A549 (cell line): ENCODE results near the gene C1orf167. TPM values are rescaled to one million over a fixed set of nuclear protein-coding genes. Genes with fewer than 3 reads are reported as not detected.
"Not testable (repeated sequence)": the region's sequence is repeated elsewhere in the genome, so short reads cannot be mapped to it uniquely, and the experiment has no call there.

Experiments used
- ATAC-seq, 2 experiments: fragments of 200-7000 bp in 1 of 2; fragments of >200 bp in 1 of 2; cut with Nextera tagmentation in 1 of 2; cut with Tn5 transposase in 1 of 2; 3 replicates each; pipeline versions ENCODE4 v1.8.0 to v1.9.1; 2018 to 2020; ENCODE audit warnings: mild to moderate bottlenecking in 1 of 2, moderate library complexity in 1 of 2
- CTCF ChIA-PET: fragments of 300-600 bp; sonication (Branson Sonifier 250); formaldehyde crosslinking; extraction: SDS; loops from one replicate; lab custom pipeline; 2021; ENCODE audit warnings: antibody characterized with exemption, inconsistent platforms; lab: Yijun Ruan, JAX
- POLR2A ChIA-PET: fragments of 350-600 bp; formaldehyde crosslinking; extraction: SDS; loops from one replicate; lab custom pipeline; 2021; ENCODE audit warnings: antibody characterized with exemption, inconsistent platforms; lab: Yijun Ruan, JAX
- DNase-seq, 2 experiments: peaks; one replicate each; pipeline versions ENCODE4 v3.0.0 to v3.0.0-alpha.2; 2011 to 2016; ENCODE audit warnings: low read depth in 1 of 2, low spot score in 1 of 2
- FAIRE-seq: peaks from 2 replicates; lab custom pipeline; 2011; peaks lifted over from hg19 to GRCh38; lab: Jason Lieb, UNC
- H3K27ac ChIP-seq, 2 experiments: fragments of >200 bp; sonication (Bioruptor Twin); formaldehyde crosslinking; 3 replicates each; pipeline ENCODE4 v1.5.1; 2016 to 2017
- H3K4me1 ChIP-seq: fragments of >200 bp; sonication (Bioruptor Twin); formaldehyde crosslinking; 3 replicates; pipeline ENCODE4 v1.6.1; 2016
- H3K4me2 ChIP-seq: fragments of >200 bp; sonication (Bioruptor Twin); formaldehyde crosslinking; 3 replicates; pipeline ENCODE4 v1.6.1; 2016
- H3K4me3 ChIP-seq: fragments of >200 bp; sonication (Bioruptor Twin); formaldehyde crosslinking; 3 replicates; pipeline ENCODE4 v1.5.1; 2016
- H3K9me3 ChIP-seq: fragments of >200 bp; sonication (Bioruptor Twin); formaldehyde crosslinking; 3 replicates; pipeline ENCODE4 v1.6.1; 2016
- CBX2 ChIP-seq: fragments of 200-600 bp; sonication (generic); IDR thresholded peaks from 2 replicates; pipeline ENCODE4 v1.6.1; 2016; ENCODE audit warnings: low read depth, mild to moderate bottlenecking, borderline replicate concordance
- CBX8 ChIP-seq: fragments of 200-600 bp; sonication (generic); IDR thresholded peaks from 2 replicates; pipeline ENCODE4 v1.6.1; 2016
- E2F6 ChIP-seq: IDR thresholded peaks from 2 replicates; pipeline ENCODE4 v1.6.1; 2012; ENCODE audit warnings: low read depth, borderline replicate concordance
- GATA3 ChIP-seq: IDR thresholded peaks from 2 replicates; pipeline ENCODE4 v1.6.1; 2012; ENCODE audit warnings: borderline replicate concordance
- HDAC2 ChIP-seq: fragments of 200-600 bp; sonication (generic); IDR thresholded peaks from 2 replicates; pipeline ENCODE4 v1.6.1; 2016
- HES2 ChIP-seq: fragments of >200 bp; sonication (Bioruptor Twin); formaldehyde crosslinking; IDR thresholded peaks from 2 replicates; pipeline ENCODE4 v1.6.1; 2016
- HEYL ChIP-seq: fragments of 250-450 bp; sonication (Bioruptor Pico); IDR thresholded peaks from 2 replicates; pipeline ENCODE4 v1.8.0; 2021; ENCODE audit warnings: mild to moderate bottlenecking, moderate library complexity
- HOXB13 ChIP-seq: fragments of 250-450 bp; sonication (Bioruptor Pico); IDR thresholded peaks from 2 replicates; pipeline ENCODE4 v1.5.0; 2020; ENCODE audit warnings: low read depth, mild to moderate bottlenecking, moderate library complexity
- JUN ChIP-seq, 2 experiments: fragments of >200 bp; sonication (Bioruptor Twin); formaldehyde crosslinking; IDR thresholded peaks; 2 replicates in 1 of 2; 3 replicates in 1 of 2; pipeline ENCODE4 v1.6.1; 2016 to 2017
- POLR2A ChIP-seq: IDR thresholded peaks from 2 replicates; pipeline ENCODE4 v1.6.1; 2012; ENCODE audit warnings: mild to moderate bottlenecking, low read length
- RAD21 ChIP-seq, 2 experiments: fragments of >200 bp in 1 of 2; sonication (Bioruptor Twin) in 1 of 2; formaldehyde crosslinking in 1 of 2; IDR thresholded peaks in 1 of 2; conservative IDR thresholded peaks in 1 of 2; 2 replicates in 1 of 2; 3 replicates in 1 of 2; pipeline ENCODE4 v1.6.1; 2012 to 2018; ENCODE audit warnings: inconsistent platforms in 1 of 2
- RARB ChIP-seq: fragments of 250-450 bp; sonication (Bioruptor Pico); IDR thresholded peaks from 2 replicates; pipeline ENCODE4 v1.8.0; 2021; ENCODE audit warnings: mild to moderate bottlenecking, moderate library complexity
- SMC3 ChIP-seq: fragments of >200 bp; sonication (Bioruptor Twin); formaldehyde crosslinking; IDR thresholded peaks from 3 replicates; pipeline ENCODE4 v1.6.1; 2018; ENCODE audit warnings: inconsistent platforms
- ZSCAN20 ChIP-seq: fragments of 250-450 bp; sonication (Bioruptor Pico); IDR thresholded peaks from 2 replicates; pipeline ENCODE4 v1.8.0; 2022; ENCODE audit warnings: mild to moderate bottlenecking, moderate library complexity
- WGBS: methylation state at CpG from one replicate; pipeline ENCODE4 v1.1.6; 2017; ENCODE audit errors: missing lambda C conversion rate; 5-methylcytosine and 5-hydroxymethylcytosine counted together
- polyA plus RNA-seq, 4 experiments: library from polyadenylated mRNA; depleted of rRNA in 3 of 4; stranded (reverse); fragments of >200 nt; fragmentation: RNase III in 1 of 4; extraction: RNeasy Plus Mini Kit Qiagen cat#74134 plus additional on column Dnase treatment in 1 of 4; gene quantifications; 2 replicates in 3 of 4; 3 replicates in 1 of 4; pipeline ENCODE4 v1.2.3, GENCODE V29; 2011 to 2017

C1orf167 gene
- polyA plus RNA-seq, 2 of the 4 experiments (the other 2 are of a cell fraction): not detected

DNA sequence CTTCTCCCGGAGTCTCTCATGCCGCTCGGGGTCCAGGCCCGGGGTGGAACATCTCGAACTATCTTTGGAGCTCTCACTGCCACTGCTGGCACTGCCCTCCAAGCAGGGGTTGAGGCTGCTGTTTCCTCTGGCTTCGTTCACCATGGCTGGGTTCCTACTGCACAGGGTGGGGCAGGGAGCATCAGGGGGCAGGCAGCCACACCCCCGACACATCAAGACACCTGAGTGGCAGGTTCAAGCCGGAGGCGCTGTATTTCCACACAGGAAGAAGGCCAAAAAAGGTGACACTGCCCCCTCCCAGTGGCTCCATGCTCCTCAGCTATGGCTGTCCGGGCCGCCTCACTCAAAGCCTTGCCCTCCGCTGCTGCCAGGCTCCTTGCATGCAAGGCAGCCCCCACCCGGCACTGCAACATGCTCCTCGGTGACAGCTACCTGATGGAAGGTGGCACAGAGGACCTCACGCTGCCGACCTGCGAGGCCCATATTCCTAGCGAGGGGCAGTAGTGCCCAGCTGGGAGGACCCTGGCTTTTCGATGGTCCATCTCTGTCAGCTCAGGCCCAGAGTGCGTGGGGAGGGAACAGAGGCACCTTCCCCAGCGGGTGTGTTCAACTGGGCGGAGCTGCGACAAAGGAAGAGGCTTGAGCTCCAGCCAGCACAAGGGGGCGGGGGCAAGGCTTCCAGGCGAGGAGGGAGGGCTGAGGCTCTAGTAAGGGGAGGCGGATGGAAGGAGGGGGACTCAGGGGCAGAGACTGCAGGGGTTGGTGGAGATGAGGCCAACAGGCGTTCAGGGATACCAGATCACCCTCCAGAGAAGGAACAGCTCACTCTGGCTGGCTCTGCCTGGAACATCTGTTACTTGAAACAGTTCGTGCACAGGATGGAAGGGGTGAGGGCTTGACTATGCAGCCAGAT lies 41.2 kb downstream of the C1orf167 start:
- POLR2A ChIA-PET: interaction anchor here (1.0 kb wide), 1 partner anchor 10 kb away, joined by 4 read pairs; no protein-coding TSS in a partner anchor
- no peak for FAIRE-seq
- CTCF ChIA-PET: interaction anchor here (0.7 to 1.7 kb wide), 2 partner anchors 18 to 46 kb away, joined by 3 to 5 read pairs; no protein-coding TSS in a partner anchor
- peak overlapping the region in 1 of 2 experiments; percentile 33; a peak in 1 of 6 replicates for H3K27ac ChIP-seq
- WGBS: 81% methylated on average over 15 of the region's 28 CpGs
- TF ChIP-seq HEYL (CRISPR knock-in tag) (no peak), CBX8 (no peak), SMC3 (no peak), HDAC2 (no peak), HES2 (no peak), HOXB13 (CRISPR knock-in tag) (no peak), RARB (CRISPR knock-in tag) (no peak)
- TF ChIP-seq, all 56 proteins: peak for 0
- H3K4me3 ChIP-seq: no peak overlapping the region
- H3K9me3 ChIP-seq: no peaks in the 10 kb centered on the region
- DNase-seq: no peak
- peaks cover 26% of the 10 kb centered on the region for H3K4me1 ChIP-seq
- ATAC-seq: no peak
- peak overlapping the region; percentile 10; the same call in 1 of the 3 replicates for H3K4me2 ChIP-seq

GRCh38 chr1:11803924-11804665 lies 42.1 kb downstream of the C1orf167 start:
- DNase-seq, FAIRE-seq, ATAC-seq, H3K9me3 ChIP-seq: not testable (repeated sequence)
- CTCF ChIA-PET: interaction anchor here (0.7 to 1.4 kb wide), 2 partner anchors 19 to 47 kb away, joined by 3 read pairs; no protein-coding TSS in a partner anchor
- peaks cover 26% of the 10 kb centered on the region for H3K4me1 ChIP-seq
- WGBS: 92% methylated on average over 8 of the region's 9 CpGs
- H3K4me2 ChIP-seq: peak overlapping the region; percentile 99
- H3K27ac ChIP-seq: peak overlapping the region in 1 of 2 experiments; percentile 95; a peak in 1 of 6 replicates
- POLR2A ChIA-PET: interaction anchor here (1.0 kb wide), 1 partner anchor 11 kb away, joined by 4 read pairs; no protein-coding TSS in a partner anchor
- H3K4me3 ChIP-seq: peak overlapping the region; percentile 59; the same call in 1 of the 3 replicates

DNA sequence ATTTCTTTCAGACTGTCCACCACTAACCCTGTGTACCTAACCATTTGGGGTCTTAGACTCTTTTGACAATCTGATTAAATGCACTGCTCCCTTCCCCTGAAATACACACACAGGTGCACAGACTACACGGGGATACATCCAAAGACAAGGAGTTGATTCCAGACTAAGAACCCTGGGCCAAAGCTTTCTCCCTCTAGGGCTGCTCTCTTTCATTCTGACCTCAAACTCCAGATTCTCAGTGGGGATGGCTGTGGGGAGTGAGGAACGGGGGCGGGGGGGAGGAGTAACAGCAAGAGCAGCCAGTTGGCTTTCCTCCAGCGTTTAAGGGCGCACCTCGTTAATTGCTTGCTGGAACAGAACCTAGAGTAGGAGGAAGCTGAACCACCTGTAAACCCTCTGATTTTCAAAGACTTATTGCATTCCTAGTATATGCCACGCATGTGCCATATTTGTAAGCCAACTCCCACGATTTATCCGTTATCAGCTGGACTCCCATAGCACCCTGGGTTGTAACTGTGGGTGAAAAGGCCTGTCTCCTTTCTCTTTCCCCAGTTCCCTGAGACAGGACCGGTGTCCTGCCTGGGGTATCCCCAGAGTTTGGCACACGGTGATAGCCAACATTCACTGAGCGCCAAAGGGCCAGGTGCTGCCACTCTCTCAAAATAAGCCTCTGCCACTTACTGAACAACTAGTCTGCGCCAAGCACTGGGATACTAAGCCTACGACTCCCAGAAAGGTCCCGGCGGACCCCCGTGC lies 42.9 kb downstream of the C1orf167 start:
- Histone ChIP-seq H3K4me2 (peak overlapping the region; percentile 99), H3K27ac (peak overlapping the region; percentile 91 to 95)
- no peak for TF ChIP-seq GATA3
- no peak for TF ChIP-seq POLR2A
- TF ChIP-seq JUN (IDR thresholded peaks at IDR 0.05): no peak
- TF ChIP-seq CBX2: no peak
- no peak for TF ChIP-seq CBX8
- TF ChIP-seq HES2: no peak
- no peak for TF ChIP-seq E2F6
- TF ChIP-seq ZSCAN20 (CRISPR knock-in tag): no peak
- no peak for TF ChIP-seq RAD21 (conservative IDR thresholded peaks at IDR 0.05 in 1 of 2, IDR thresholded peaks at IDR 0.05 in 1 of 2)
- TF ChIP-seq, all 56 proteins: peak for 0
- 58% methylated on average over 10 of the region's 17 CpGs for WGBS
- Histone ChIP-seq H3K4me3 (peak overlapping the region; percentile 59), H3K4me1 (peaks cover 26% of the 10 kb centered on the region), H3K9me3 (no peaks in the 10 kb centered on the region)
- ChIA-PET CTCF (interaction anchor here (1.4 kb wide), 1 partner anchor 20 kb away, joined by 3 read pairs; no protein-coding TSS in a partner anchor), POLR2A (interaction anchor here (2.8 kb wide), 1 partner anchor 103 kb away, joined by 23 read pairs; no protein-coding TSS in a partner anchor)
- no peak for FAIRE-seq
- DNase-seq: no peak
- ATAC-seq: peak in 1 of 2 experiments; percentile 3; a peak in 2 of 6 replicates
